HEK293 (cell line): ENCODE measurements around the gene LMO1.

Experiments used
- CTCF ChIA-PET: fragments of 350-600 bp; formaldehyde crosslinking; extraction: SDS; loops from one replicate; lab custom pipeline; 2021; ENCODE audit warnings: antibody characterized with exemption; lab: Yijun Ruan, JAX
- POLR2A ChIA-PET: fragments of 300-600 bp; formaldehyde crosslinking; extraction: SDS; loops from one replicate; lab custom pipeline; 2020; ENCODE audit warnings: antibody characterized with exemption, inconsistent platforms; lab: Yijun Ruan, JAX
- H3K27ac ChIP-seq: fragments of 200-500 bp; sonication (Bioruptor generic); 2 replicates; pipeline ENCODE4 v1.5.1; 2014; ENCODE audit warnings: low read depth, low read length, control low read depth, inconsistent platforms; ENCODE audit errors: extremely low read depth
- H3K36me3 ChIP-seq, 2 experiments: fragments of 200-500 bp in 1 of 2; sonication (Bioruptor generic) in 1 of 2; 1 replicate in 1 of 2; 2 replicates in 1 of 2; pipeline ENCODE4 v1.5.1; 2014 to 2017; ENCODE audit warnings: inconsistent platforms in 2 of 2, low read length in 2 of 2; ENCODE audit not compliant: control insufficient read depth in 2 of 2, insufficient read depth in 1 of 2
- H3K4me1 ChIP-seq: fragments of 200-500 bp; sonication (Bioruptor generic); 2 replicates; pipeline ENCODE4 v1.5.1; 2014; ENCODE audit warnings: mild to moderate bottlenecking, low read length, inconsistent platforms; ENCODE audit not compliant: control insufficient read depth, insufficient read depth
- H3K4me3 ChIP-seq: 2 replicates; pipeline ENCODE4 v1.5.1; 2011; ENCODE audit warnings: low read depth, mild to moderate bottlenecking, control low read depth, low read length, moderate library complexity
- H3K9me3 ChIP-seq: fragments of 200-500 bp; sonication (Bioruptor generic); 2 replicates; pipeline ENCODE4 v1.5.1; 2014; ENCODE audit warnings: low read depth, low read length, inconsistent platforms; ENCODE audit not compliant: control insufficient read depth, insufficient read depth
- GLIS2 ChIP-seq: fragments of 450-650 bp; formaldehyde crosslinking; IDR thresholded peaks from 2 replicates; pipeline ENCODE4 v1.5.1; 2016; ENCODE audit warnings: missing biosample characterization, missing genetic modification characterization
- OSR2 ChIP-seq: fragments of 450-650 bp; formaldehyde crosslinking; IDR thresholded peaks from 2 replicates; pipeline ENCODE4 v1.5.1; 2016; ENCODE audit warnings: missing biosample characterization, missing genetic modification characterization
- PRDM1 ChIP-seq: fragments of 450-650 bp; formaldehyde crosslinking; IDR thresholded peaks from 2 replicates; pipeline ENCODE4; 2016; ENCODE audit warnings: missing biosample characterization, missing genetic modification characterization
- PRDM6 ChIP-seq: fragments of 450-650 bp; formaldehyde crosslinking; IDR thresholded peaks from 2 replicates; pipeline ENCODE4 v1.5.1; 2017; ENCODE audit warnings: missing biosample characterization, missing genetic modification characterization
- SP7 ChIP-seq: fragments of 450-650 bp; formaldehyde crosslinking; IDR thresholded peaks from 2 replicates; pipeline ENCODE4 v1.5.1; 2016; ENCODE audit warnings: missing biosample characterization, missing genetic modification characterization
- TSHZ1 ChIP-seq: fragments of 450-650 bp; formaldehyde crosslinking; IDR thresholded peaks from 2 replicates; pipeline ENCODE4 v1.5.1; 2016; ENCODE audit warnings: missing biosample characterization, missing genetic modification characterization, borderline replicate concordance
- WT1 ChIP-seq: fragments of 450-650 bp; formaldehyde crosslinking; IDR thresholded peaks from 2 replicates; pipeline ENCODE4 v1.5.1; 2016; ENCODE audit warnings: missing biosample characterization, missing genetic modification characterization
- ZBTB1 ChIP-seq: fragments of 450-650 bp; formaldehyde crosslinking; IDR thresholded peaks from 2 replicates; pipeline ENCODE4 v1.5.1; 2016; ENCODE audit warnings: missing biosample characterization, missing genetic modification characterization
- ZBTB21 ChIP-seq: fragments of 450-650 bp; formaldehyde crosslinking; IDR thresholded peaks from 2 replicates; pipeline ENCODE4 v1.5.1; 2017; ENCODE audit warnings: missing biosample characterization, missing genetic modification characterization
- ZNF114 ChIP-seq: fragments of 450-650 bp; formaldehyde crosslinking; IDR thresholded peaks from 2 replicates; pipeline ENCODE4 v1.5.0; 2017; ENCODE audit warnings: missing biosample characterization, missing genetic modification characterization
- ZNF133 ChIP-seq: fragments of 450-650 bp; formaldehyde crosslinking; IDR thresholded peaks from 2 replicates; pipeline ENCODE4 v1.5.1; 2016; ENCODE audit warnings: missing biosample characterization, missing genetic modification characterization
- ZNF600 ChIP-seq: fragments of 450-650 bp; formaldehyde crosslinking; IDR thresholded peaks from 2 replicates; pipeline ENCODE4 v1.5.1; 2016; ENCODE audit warnings: missing biosample characterization, missing genetic modification characterization
- ZNF621 ChIP-seq: fragments of 450-650 bp; formaldehyde crosslinking; IDR thresholded peaks from 2 replicates; pipeline ENCODE4 v1.5.1; 2017; ENCODE audit warnings: missing biosample characterization, missing genetic modification characterization
- ZNF664 ChIP-seq: fragments of 450-650 bp; formaldehyde crosslinking; IDR thresholded peaks from 2 replicates; pipeline ENCODE4 v1.5.1; 2016; ENCODE audit warnings: missing biosample characterization, missing genetic modification characterization
- TF ChIP-seq, protein P1 (sequence below): fragments of 450-650 bp; formaldehyde crosslinking; IDR thresholded peaks from 2 replicates; pipeline ENCODE4 v1.5.1; 2016; ENCODE audit warnings: missing biosample characterization, missing genetic modification characterization
- TF ChIP-seq, protein P2 (sequence below): fragments of 450-650 bp; formaldehyde crosslinking; IDR thresholded peaks from 2 replicates; pipeline ENCODE4 v1.5.1; 2017; ENCODE audit warnings: missing biosample characterization, missing genetic modification characterization

Gene LMO1

DNA sequence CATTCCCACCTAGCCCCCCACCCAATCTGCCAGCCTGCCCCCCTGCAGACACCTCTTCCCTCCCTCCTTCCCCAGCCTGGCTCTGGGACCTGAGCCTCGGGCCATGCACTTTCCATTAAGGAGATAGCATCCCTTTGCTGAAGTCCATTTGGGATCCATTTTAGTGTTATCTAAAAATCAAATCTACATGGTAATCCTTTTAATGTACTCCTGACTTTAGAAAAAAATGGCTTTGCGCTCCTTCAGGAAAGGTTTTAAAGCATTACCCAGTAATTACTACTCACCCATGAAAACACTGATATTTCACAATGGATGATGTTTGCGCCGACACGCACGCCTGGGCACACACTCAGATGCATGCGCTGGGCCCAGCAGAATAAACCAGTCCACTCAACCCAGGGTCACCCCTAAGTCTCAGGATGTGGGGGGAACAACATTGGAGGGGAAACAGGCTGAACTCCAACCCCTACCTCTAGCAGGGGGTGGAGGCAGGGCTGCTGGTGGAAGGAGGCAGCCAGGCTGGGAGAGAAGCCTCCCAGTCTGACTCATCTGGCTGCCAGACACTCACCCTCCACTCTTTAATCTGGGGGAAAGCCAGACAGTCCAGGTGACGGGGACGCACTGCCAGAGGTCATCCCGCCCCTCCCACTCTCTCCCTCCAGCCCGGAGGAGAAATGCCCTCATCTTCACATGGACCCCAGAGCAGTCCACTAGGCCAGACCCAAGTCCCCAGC is 29.8 kb downstream of the LMO1 start:
- peaks cover 2% of the 10 kb centered on the region; the same call in 1 of the 2 replicates for H3K4me1 ChIP-seq
- POLR2A ChIA-PET: interaction anchor here (1.0 kb wide), 1 partner anchor 30 kb away, joined by 3 read pairs; the partner anchor contains the start of gene LMO1
- CTCF ChIA-PET: interaction anchor here (0.7 to 3.8 kb wide), 6 partner anchors 10 to 776 kb away, joined by 3 to 35 read pairs (median 3); partner anchors contain the start of gene LMO1

More for the DNA sequence above, 29.8 kb downstream of the LMO1 start:
- Histone ChIP-seq H3K36me3 (no peaks in the 10 kb centered on the region), H3K9me3 (no peaks in the 10 kb centered on the region), H3K27ac (no peak overlapping the region), H3K4me3 (no peak overlapping the region)
- TF ChIP-seq GLIS2: peak; percentile 50; the same call in 1 of the 2 replicates
- no peak for TF ChIP-seq ZNF114
- no peak for TF ChIP-seq ZNF133
- TF ChIP-seq ZNF600 (tag by site-specific recombination): peak; percentile 71; the same call in 1 of the 2 replicates
- TF ChIP-seq ZNF621 (tag by site-specific recombination): no peak
- peak; percentile 35; the same call in 1 of the 2 replicates for TF ChIP-seq PRDM1 (tag by site-specific recombination)
- peak; percentile 96 for TF ChIP-seq SP7 (tag by site-specific recombination)
- TF ChIP-seq ZNF664 (tag by site-specific recombination): no peak
- peak; percentile 22; the same call in 1 of the 2 replicates for TF ChIP-seq OSR2 (tag by site-specific recombination)
- TF ChIP-seq PRDM6 (tag by site-specific recombination): peak; percentile 26; the same call in 1 of the 2 replicates
- no peak for TF ChIP-seq ZBTB1
- TF ChIP-seq, protein P1, sequence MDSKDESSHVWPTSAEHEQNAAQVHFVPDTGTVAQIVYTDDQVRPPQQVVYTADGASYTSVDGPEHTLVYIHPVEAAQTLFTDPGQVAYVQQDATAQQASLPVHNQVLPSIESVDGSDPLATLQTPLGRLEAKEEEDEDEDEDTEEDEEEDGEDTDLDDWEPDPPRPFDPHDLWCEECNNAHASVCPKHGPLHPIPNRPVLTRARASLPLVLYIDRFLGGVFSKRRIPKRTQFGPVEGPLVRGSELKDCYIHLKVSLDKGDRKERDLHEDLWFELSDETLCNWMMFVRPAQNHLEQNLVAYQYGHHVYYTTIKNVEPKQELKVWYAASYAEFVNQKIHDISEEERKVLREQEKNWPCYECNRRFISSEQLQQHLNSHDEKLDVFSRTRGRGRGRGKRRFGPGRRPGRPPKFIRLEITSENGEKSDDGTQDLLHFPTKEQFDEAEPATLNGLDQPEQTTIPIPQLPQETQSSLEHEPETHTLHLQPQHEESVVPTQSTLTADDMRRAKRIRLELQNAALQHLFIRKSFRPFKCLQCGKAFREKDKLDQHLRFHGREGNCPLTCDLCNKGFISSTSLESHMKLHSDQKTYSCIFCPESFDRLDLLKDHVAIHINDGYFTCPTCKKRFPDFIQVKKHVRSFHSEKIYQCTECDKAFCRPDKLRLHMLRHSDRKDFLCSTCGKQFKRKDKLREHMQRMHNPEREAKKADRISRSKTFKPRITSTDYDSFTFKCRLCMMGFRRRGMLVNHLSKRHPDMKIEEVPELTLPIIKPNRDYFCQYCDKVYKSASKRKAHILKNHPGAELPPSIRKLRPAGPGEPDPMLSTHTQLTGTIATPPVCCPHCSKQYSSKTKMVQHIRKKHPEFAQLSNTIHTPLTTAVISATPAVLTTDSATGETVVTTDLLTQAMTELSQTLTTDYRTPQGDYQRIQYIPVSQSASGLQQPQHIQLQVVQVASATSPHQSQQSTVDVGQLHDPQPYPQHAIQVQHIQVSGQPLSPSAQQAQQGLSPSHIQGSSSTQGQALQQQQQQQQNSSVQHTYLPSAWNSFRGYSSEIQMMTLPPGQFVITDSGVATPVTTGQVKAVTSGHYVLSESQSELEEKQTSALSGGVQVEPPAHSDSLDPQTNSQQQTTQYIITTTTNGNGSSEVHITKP (tag by site-specific recombination): peak; percentile 99
- no peak for TF ChIP-seq TSHZ1
- peak; percentile 79 for TF ChIP-seq WT1
- TF ChIP-seq, protein P2, sequence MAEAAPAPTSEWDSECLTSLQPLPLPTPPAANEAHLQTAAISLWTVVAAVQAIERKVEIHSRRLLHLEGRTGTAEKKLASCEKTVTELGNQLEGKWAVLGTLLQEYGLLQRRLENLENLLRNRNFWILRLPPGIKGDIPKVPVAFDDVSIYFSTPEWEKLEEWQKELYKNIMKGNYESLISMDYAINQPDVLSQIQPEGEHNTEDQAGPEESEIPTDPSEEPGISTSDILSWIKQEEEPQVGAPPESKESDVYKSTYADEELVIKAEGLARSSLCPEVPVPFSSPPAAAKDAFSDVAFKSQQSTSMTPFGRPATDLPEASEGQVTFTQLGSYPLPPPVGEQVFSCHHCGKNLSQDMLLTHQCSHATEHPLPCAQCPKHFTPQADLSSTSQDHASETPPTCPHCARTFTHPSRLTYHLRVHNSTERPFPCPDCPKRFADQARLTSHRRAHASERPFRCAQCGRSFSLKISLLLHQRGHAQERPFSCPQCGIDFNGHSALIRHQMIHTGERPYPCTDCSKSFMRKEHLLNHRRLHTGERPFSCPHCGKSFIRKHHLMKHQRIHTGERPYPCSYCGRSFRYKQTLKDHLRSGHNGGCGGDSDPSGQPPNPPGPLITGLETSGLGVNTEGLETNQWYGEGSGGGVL (tag by site-specific recombination): peak; percentile 87
- no peak for TF ChIP-seq ZBTB21 (tag by site-specific recombination)
